Dendritic cell treated with granulocyte-macrophage colony-stimulating factor and Interleukin-4, amounts not matched to agents 40 ng/mL and 50 ng/mL, for 4 days (primary cell): Measurements from ENCODE around the gene PPIL3.

ENCODE experiments used
- H3K27ac Mint-ChIP-seq: one replicate; pipeline ENCODE4 v1.8.0; 2022; ENCODE audit warnings: mild to moderate bottlenecking, mixed read lengths
- H3K27me3 Mint-ChIP-seq: one replicate; pipeline ENCODE4 v1.8.0; 2022; ENCODE audit warnings: mild to moderate bottlenecking, mixed read lengths
- H3K36me3 Mint-ChIP-seq: one replicate; pipeline ENCODE4 v1.8.0; 2022; ENCODE audit warnings: low read depth, mixed read lengths
- H3K4me1 Mint-ChIP-seq: one replicate; pipeline ENCODE4 v1.8.0; 2022; ENCODE audit warnings: low read depth, mixed read lengths
- H3K4me3 Mint-ChIP-seq: one replicate; pipeline ENCODE4 v1.8.0; 2022; ENCODE audit warnings: mild to moderate bottlenecking, moderate library complexity, mixed read lengths
- H3K9me3 Mint-ChIP-seq: one replicate; pipeline ENCODE4 v1.8.0; 2022; ENCODE audit warnings: mixed read lengths
- intact Hi-C: fragments of 100-400 bp; cut with micrococcal nuclease; formaldehyde crosslinking; loops from one replicate; pipeline ENCODE4 v1.15.0; 2022

PPIL3 gene

DNA sequence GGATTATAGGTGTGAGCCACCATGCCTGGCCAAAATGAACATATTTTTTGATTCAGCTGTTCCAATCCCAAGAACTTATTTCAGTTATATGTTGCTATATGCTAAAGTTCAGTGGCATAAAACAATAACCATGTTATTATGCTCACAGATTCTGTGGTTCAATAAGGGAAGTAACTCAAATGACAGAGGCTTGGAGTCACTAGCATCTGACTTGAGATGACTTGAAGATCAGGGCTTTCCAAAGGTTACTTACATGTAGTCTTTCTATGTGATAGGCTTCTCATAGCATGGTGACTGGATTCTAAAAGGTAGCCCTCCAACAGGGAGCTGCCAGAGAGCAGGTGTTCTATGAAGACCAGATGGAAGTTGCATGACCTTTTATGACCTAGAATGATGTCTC lies 41.6 kb downstream of the PPIL3 start:
- peaks cover 2% of the 10 kb centered on the region for H3K4me1 Mint-ChIP-seq
- no peak overlapping the region for H3K4me3 Mint-ChIP-seq
- H3K9me3 Mint-ChIP-seq = no peaks in the 10 kb centered on the region
- no peaks in the 10 kb centered on the region for H3K27me3 Mint-ChIP-seq
- intact Hi-C loops = no loop called here
- H3K27ac Mint-ChIP-seq = no peak overlapping the region
- H3K36me3 Mint-ChIP-seq = peaks cover 22% of the 10 kb centered on the region

DNA sequence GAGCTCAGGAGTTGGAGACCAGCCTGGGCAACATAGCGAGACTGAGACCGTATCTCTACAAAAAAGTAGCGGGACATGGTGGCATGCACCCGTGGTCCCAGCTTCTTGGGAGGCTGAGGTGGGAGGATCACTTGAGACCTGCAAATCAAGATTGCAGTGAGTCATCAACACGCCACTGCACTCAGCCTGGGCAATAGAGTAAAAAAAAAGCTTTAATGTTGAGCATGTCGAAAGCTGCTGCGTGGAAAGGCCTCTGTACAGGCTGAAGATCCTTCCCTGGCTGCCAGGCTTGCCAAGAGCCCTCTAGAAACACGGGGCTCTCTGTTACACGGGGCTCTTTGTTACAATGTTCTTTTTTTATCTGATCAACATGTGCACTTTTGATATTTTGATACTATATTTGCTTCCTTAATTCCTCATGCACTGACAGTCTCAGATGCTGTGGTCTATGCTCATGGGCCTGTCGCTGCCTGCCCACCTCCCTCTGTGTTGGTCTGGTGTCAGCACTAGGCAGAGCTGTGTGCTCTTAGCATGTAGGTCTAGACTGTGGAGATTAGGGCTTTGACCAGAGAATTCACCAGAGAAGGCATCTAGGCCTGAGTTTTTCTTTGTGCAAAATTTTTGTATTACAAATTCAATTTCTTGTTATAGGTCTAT lies 43.1 kb downstream of the PPIL3 start:
- H3K4me1 Mint-ChIP-seq = no peaks in the 10 kb centered on the region
- H3K27ac Mint-ChIP-seq = no peak overlapping the region
- no peak overlapping the region for H3K4me3 Mint-ChIP-seq
- intact Hi-C loops = no loop called here
- no peaks in the 10 kb centered on the region for H3K27me3 Mint-ChIP-seq
- H3K36me3 Mint-ChIP-seq = peaks cover 7% of the 10 kb centered on the region
- no peaks in the 10 kb centered on the region for H3K9me3 Mint-ChIP-seq

DNA sequence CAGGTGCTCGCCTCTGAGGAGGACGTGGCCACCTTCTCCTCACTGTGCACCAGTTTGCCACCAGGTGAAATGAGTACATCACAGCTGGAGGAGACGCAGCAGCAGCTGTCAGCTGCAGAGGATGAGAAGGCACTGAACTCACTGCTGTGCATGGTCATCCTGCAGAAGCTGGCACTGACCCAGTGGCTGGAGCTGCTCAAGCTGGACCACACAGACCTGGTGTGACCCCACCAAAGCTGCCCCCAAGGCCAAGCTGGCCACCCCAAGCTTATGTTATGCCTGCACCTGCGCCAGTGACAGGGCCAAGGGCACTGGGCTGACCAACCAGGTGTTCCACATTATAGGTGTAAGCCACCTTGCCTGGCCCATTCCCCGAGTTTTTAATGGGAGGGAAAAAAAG lies 43.7 kb downstream of the PPIL3 start:
- Mint-ChIP-seq H3K4me1 (no peaks in the 10 kb centered on the region), H3K36me3 (peaks cover under 1% of the 10 kb centered on the region), H3K4me3 (no peak overlapping the region), H3K9me3 (no peaks in the 10 kb centered on the region), H3K27ac (no peak overlapping the region), H3K27me3 (no peaks in the 10 kb centered on the region)
- intact Hi-C loops = no loop called here

DNA sequence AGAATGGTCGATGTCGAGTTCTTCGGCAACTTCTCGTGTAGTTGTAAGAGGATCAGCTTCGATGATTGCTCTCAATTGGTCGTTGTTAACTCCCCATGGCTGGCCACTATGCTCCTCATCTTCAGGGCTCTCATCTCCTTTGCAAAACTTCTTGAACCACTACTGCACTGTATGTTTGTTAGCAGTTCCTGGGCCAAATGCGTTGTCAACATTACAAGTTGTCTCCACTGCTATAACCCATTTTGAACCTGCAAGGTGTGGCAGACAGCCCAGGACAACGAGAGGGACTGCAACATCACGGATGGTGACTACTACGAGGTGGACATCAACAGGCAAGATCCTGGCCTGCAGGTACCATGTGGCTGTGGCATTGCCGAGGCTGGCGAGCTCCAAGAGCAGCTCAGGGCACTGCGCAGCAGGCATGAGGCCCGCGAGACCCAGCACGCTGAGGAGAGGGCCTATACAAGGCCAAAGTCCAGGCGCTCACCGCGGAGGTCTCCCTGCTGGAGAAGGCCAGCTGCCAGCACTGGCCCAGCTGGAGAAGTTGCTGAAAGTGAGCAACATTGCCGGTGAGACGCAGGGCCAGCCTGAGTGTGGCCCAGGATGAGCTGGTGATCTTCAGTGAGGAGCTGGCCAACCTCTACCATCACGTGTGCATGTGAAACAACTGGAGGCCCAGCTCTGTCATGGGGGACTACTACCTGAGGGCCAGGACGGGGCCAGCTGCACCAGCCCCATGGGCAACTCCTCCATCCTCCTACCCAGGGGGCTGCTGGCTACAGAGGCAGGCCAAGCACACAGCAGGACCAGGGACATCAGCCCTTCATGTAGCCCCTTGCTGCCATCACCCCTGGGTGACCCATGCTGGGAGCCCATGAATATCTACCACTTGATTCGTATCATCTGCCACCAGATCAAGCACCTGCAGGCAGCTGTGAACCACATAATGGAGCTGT lies 44.6 kb downstream of the PPIL3 start:
- H3K27ac Mint-ChIP-seq = no peak overlapping the region

DNA sequence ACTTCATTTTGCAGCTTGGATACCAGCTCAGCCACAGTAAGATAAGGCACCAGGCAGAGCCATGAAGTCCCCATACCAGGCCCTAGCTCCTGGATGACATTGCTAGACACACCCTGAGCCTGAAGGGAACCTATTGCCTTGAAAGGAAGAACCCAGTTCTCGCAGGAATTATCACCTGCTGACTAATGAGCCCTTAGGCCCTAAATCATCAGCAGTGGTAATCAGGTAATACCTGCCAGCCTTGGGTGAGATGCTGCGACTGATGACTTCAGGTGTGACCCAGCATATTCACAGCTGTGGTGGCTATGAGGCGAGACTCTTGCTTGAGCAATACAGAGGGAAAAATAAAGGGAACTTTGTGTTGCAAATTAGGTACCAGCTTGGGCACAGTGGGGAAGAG lies 49.4 kb downstream of the PPIL3 start:
- Mint-ChIP-seq H3K9me3 (peaks cover 18% of the 10 kb centered on the region), H3K27me3 (no peaks in the 10 kb centered on the region), H3K36me3 (no peaks in the 10 kb centered on the region), H3K27ac (no peak overlapping the region), H3K4me3 (no peak overlapping the region), H3K4me1 (no peaks in the 10 kb centered on the region)
- intact Hi-C loops = no loop called here

More for the DNA sequence above, 44.6 kb downstream of the PPIL3 start:
- Mint-ChIP-seq H3K27me3 (no peaks in the 10 kb centered on the region), H3K36me3 (no peaks in the 10 kb centered on the region), H3K4me1 (no peaks in the 10 kb centered on the region), H3K4me3 (no peak overlapping the region), H3K9me3 (no peaks in the 10 kb centered on the region)
- intact Hi-C loops = no loop called here

DNA sequence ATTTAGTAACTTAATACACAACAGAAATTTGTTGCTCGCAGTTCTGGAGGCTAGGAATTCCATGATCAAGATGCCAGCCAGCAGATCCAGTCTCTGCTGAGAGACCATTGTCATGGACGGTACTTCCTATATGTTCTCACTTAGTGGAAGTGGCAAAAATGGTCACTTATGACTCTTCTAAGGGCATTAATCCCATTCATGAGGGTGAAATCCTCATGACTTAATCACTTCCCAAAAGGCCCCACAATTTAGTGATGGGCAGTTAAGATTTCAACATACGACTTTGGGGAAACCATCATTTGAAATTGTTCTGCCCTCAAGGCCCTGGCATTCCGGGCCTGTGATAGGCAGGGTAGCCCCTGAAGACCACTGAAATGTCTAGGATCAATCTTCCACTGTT lies 54.2 kb downstream of the PPIL3 start:
- H3K27ac Mint-ChIP-seq = no peak overlapping the region
- no peak overlapping the region for H3K4me3 Mint-ChIP-seq
- peaks cover 2% of the 10 kb centered on the region for H3K27me3 Mint-ChIP-seq
- H3K4me1 Mint-ChIP-seq = no peaks in the 10 kb centered on the region
- H3K9me3 Mint-ChIP-seq = peaks cover 18% of the 10 kb centered on the region
- intact Hi-C loops = no loop called here
- H3K36me3 Mint-ChIP-seq = no peaks in the 10 kb centered on the region

DNA sequence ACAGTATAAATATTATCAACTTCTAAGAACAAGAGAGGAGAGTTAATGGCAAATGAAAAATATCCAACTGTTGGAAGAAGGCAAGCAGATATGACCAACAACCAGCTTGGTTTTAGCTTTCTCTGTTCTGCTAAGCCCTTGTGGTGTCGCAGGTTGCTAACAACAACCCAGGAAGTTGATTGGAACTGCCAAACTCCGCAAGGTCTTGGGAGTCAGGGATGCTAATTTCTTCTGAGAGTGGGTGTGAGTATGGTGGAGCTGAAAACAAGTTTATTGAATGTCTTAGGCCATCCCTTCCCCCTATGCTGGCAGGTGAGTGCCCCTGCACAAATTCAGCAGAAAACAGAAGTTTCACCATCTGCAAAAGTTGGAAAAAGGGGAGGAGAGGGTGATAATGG lies 59.6 kb downstream of the PPIL3 start:
- Mint-ChIP-seq H3K27me3 (peaks cover 2% of the 10 kb centered on the region), H3K4me3 (no peak overlapping the region), H3K4me1 (no peaks in the 10 kb centered on the region), H3K9me3 (no peaks in the 10 kb centered on the region), H3K27ac (no peak overlapping the region), H3K36me3 (peaks cover 8% of the 10 kb centered on the region)
- intact Hi-C loops = no loop called here

DNA sequence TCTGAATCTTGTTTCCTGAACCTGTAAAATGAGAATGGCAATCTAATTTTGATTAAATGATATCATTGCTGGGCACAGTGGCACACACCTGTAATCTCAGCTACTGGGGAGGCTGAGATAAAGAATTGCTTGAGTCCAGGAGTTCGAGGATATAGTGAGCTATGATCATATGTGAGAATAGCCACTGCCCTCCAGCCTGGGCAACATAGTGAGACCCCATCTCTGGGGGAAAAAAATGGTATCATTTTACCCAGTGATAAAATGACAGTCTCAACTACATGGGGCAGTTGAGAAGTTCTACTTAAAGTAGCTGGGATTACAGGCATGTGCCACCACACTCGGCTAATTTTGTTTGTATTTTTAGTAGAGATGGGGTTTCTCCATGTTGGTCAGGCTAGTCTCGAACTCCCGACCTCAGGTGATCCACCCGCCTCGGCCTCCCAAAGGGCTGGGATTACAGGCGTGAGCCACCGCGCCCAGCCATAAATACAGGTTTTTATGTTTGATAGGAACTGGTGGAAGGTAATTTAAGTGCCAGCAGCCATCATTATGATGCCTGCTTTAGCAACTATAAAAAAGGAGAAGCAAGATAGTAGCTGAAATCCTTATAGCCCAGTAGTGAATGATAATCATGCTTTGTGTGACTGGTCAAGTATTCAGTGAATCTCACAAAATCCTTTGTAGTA lies 60.2 kb downstream of the PPIL3 start:
- intact Hi-C loops = no loop called here
- no peaks in the 10 kb centered on the region for H3K9me3 Mint-ChIP-seq
- H3K4me1 Mint-ChIP-seq = no peaks in the 10 kb centered on the region
- no peak overlapping the region for H3K4me3 Mint-ChIP-seq
- peaks cover 8% of the 10 kb centered on the region for H3K36me3 Mint-ChIP-seq
- H3K27me3 Mint-ChIP-seq = peaks cover 2% of the 10 kb centered on the region
- no peak overlapping the region for H3K27ac Mint-ChIP-seq

DNA sequence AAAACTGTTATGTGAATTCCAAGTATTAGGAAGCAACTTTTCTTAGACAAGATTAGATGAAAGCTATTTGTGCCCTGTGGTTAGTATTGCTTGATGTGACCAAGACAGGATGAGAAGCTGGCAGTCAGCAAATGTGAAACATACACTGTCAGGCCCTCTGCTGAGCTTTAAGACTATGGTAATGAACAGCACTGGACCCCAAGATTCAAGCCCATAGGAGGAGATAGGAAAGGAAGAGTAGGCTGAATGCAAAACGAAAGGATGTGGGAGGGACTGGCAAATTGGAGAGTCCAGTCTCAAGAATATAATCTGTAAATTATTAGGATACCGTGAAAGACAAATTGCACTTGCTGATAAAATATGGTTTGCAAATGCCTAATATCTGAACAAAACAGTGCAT lies 60.8 kb downstream of the PPIL3 start:
- Mint-ChIP-seq H3K9me3 (no peaks in the 10 kb centered on the region), H3K27ac (no peak overlapping the region), H3K27me3 (peaks cover 2% of the 10 kb centered on the region), H3K36me3 (peaks cover 8% of the 10 kb centered on the region), H3K4me3 (no peak overlapping the region), H3K4me1 (no peaks in the 10 kb centered on the region)
- intact Hi-C loops = no loop called here

DNA sequence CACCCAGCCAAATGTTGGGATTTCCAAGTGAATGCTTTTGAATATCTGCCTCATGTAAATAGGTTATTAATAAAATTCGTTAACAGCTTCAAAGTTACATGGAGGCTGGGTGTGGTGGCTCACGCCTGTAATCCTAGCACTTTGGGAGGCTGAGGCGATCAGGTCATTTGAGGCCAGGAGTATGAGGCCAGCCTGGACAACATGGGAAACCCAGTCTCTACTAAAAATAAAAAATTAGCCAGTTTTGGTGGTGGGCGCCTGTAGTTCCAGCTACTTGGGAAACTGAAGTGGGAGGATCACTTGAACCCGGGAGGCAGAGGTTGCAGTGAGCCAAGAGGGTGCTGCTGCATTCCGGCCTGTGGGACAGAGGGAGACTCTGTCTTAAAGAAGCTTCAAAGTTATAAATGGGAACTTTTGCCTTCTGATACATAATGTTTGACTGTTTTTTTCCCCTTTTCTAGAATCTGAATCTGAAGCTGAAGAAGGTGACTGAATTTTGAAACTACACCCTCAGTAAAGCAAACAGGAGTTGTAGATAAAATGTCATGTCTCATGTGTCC lies 67.1 kb downstream of the PPIL3 start:
- Mint-ChIP-seq H3K4me1 (peaks cover 6% of the 10 kb centered on the region), H3K27ac (no peak overlapping the region), H3K27me3 (no peaks in the 10 kb centered on the region), H3K4me3 (no peak overlapping the region), H3K9me3 (no peaks in the 10 kb centered on the region), H3K36me3 (peaks cover 63% of the 10 kb centered on the region)
- intact Hi-C loops = no loop called here
